ENCODE results near the gene SNPH.

Gene SNPH

DNA sequence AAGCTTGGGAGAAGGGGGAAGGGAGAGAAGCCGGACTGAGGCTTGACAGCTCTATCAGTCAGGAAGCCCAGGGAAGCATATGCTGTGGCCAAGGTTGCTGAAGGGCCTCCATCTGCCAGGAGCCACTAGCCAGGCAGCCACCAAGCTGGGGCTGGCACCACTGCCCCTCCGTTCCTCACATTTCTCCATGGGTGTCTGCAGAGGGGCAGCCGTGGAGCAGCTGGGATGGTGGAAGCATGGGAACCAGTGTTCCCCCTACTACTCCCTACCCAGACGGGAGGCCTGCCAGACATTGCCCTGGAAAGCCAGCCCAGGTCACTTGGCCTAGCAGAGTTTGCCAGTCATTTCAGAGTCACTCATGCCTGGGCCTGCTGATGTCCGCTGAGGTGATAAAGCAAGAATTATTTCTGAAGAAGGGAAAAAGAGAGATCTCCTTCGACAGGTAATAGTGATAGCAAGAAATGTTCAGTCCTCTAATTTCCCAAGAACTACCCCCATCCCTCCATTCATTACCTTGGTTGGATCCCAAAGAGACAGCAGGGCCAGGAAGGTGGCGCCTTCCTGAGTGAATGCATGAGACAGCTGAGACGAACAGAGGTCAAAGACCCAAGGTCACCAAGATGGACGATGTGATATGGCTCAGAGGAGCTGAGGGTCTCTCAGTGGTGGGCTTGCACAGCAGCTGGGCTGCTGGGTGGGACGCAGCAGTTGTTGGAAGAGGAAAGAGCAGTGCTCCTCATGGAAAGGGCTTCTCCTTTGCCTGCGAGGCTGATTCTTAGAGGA, 21.9 kb downstream of the SNPH start:
- DNase-seq, result no peak

DNA sequence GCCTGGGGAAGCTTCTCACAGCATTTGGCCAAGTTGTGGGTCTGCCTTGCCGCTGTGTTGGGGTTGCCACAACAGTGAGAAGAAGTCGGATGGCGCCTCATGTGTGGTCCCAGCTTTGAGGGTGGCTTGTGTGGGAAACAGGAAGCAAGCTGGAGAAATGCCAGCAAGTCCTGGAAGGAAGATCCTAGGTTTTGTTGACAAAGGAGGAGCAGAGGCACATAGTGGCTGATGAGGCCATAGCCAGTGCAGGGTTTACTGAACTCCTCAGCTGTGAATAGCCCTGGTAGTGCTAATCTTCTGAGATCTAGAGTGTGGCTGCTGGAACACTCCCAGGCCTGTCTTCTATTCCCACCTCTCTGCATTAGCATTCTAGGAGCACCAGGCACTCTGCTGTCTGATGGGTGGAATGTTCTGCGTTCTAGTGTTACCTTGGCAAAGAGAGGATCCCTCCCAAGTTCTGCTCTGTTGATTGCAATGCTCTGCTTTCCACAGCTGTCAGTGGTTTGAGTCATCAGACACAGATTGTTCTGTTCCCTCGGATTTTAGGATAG, 25.2 kb downstream of the SNPH start:
- no peak for DNase-seq

- no peak for DNase-seq
Observed at GRCh38 chr20:1292620-1293019, 26.5 kb downstream of the SNPH start.

DNA sequence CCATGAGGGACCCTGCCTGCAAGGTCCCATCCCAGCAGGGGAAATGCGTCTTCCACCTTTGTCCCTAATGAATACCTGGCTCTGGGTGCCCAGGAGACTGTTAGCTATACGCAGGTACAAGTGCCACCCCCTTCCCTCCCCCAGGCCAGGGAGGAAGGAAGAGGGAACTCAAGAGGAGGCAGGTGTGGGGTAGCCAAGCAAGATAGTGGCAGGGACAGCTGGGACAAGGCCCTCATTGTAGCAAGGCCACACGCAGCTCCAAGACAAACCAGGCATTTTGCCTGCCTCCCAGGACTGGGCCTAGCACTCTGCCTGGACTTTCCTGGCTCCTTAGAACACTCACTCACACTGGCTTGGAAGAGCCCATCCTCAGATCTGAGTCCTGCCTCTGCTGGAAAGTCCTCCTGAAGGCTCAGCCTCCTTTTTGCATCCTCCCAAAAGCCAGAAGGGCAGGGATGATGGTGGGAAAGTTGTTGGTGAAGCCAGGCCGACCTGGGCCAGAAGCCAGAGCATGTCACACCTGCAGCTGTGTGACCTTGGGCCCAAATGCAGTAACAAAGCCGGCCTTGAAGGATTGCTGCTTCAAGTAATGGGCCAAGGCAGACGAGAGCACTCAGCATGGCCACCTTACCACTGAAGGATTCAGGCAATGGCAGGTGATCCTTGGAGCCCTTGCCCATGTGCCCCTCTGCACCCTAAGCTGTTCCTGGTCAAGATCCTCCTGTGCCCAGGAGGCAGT, 27.7 kb downstream of the SNPH start:
- DNase-seq, result no peak

DNA sequence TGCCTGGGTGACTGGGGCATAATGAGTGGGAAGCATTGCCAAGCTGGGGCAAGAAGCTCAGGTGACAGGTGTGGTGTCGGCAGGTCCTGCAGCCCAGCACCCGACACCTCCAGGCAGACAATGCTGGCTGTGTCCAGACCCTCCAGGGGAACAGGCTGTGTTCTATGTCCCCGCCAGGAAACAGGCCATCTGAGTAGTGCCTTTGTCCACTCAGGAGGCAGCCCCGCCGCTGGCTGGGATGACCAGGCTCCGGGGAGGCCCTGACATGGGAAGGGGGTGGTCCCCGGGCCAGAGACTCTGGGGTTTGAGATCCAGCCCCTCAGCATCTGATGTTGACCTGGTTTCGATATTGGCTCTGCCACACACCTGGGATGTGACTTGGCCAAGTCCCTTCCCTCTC, 28.4 kb downstream of the SNPH start:
- DNase-seq, result no peak

DNA sequence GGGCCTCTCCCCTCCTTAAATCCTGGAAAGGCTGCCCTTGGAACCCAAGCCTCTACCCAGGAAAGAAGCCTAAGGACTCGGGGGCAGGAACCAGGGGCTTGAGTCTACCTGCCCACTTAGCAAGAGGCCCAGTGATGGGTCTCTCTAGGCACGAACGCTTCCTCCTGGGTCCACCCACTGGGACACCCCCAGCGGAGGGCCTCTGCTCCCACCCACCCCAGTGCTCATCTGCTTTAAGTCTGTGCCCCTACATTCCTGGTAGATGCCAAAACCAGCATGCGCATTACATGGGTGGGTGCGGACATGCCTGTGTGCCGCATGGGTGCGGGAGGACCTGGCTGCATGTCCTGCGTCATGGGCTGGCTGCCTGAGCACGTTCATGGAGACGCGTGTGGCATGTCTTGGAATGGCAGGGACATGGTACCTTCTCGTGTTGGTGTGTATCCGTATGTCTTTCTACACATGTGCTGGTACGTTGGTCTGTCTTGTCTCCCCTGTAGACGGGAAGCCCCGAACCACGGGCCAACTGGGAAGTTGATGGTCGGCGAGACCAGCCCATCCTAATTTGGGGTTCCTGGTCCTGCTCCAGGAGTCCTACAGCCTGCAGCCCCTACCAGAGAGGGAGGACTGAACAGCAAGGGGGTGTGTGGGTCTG, 29.3 kb downstream of the SNPH start:
- no peak for DNase-seq

GRCh38 chr20:1296117-1296610, 30.1 kb downstream of the SNPH start:
- no peak for DNase-seq

DNA sequence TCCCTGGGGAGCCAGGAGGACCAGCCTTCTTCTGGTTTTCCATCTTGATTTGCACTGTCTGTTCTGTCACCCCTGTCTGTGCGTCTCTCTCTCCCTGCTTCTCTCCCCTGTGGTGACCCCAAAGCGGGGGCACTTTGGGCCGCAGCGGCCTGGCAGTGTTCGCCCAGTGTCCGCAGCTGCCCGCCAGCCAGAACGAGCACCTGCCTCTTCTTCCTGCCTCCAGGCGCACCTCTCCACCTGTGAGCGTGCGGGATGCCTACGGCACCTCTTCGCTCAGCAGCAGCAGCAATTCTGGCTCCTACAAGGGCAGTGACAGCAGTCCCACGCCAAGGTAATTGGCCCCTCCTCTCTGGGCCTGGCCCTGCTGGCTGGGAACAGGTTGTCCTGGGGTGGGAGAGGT, 30.8 kb downstream of the SNPH start:
- DNase-seq, result no peak

DNA sequence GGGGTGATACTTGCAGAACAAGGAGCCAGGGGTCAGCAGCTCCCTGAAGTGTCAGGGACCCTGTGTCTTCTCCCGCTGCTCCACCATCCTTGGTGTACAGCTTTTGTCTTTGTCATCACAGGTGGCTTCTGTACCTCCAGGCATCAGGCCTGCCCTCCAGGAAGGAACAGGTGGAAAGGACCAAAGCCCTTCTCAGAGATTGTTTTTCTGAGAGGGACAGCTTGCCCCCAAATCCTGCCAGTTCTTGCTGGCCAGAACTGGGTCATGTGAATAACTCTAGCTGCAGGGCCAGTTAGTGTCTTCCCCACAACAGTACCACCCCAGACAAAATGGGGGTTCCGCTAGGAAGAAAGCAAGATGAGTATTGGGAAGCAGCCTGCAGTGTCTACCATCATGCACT, 31.4 kb downstream of the SNPH start:
- DNase-seq, result no peak

DNA sequence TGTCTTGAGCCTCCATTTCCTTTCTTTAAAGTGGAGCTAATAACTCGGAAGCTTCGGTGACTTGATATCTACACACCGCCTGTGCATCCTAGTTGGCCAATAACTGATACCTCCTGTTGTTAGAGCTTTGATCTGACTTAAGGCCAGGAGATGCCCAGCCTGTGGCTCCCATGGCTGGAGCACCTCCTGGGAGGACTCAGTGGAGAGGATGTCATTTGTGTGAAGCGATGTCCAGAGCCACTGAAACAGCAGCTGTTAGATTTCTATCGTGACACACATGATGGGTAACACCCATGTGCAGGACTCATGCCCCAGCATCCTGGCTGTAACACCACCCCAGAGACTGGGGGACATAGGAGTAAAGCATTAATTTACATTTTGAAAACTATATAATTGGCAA, 32.1 kb downstream of the SNPH start:
- DNase-seq, result no peak

DNA sequence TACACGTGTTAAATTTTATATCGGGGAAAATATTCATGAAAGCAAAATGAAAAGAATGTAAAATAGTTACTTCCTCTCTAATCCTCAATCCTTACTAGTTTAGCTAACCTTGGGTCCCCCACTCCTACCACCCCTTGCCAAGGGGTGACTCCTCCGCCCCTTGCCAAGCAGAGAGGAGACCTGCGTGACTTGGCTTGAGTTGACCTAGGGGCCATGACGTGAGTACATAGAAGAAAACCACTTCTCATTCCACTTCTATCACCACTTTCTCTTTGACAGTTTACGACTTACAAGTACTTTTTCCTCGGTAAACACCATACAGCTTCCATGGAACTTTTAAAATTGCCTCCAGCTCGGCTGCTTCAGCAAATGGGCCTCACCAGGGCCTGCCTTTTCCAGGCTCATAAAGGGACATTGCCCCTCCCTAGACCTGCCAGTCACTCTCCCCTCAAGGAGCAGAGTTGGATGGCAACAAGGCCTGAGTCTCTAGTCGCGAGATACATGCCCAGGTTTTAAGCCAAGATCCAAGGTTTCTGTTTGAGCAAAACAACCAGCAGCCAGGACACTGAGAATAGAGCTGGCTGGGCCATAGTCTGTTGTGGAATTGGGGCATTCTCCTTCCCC, 32.9 kb downstream of the SNPH start:
- no peak for DNase-seq

DNA sequence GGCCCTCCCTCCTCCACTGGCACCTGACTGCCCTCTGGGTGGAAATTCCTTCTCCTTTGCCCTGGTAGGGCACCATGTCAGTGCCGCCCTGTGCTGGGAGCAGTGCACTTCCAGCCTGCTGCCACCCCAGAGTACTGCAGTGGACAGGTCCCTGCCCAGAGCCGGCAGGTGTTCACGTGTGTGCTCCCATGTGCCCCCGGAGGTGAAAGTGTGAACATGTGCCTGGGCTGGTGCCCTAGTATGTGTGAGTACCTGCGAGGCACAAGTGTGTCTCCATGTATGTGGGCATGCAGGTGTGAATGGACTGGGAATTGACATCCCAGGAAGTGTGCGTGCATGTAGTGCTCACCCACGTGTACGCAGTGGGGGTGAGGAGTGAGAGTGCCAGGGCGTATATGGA, 33.4 kb downstream of the SNPH start:
- no peak for DNase-seq

GRCh38 chr20:1300083-1300840, 34.2 kb downstream of the SNPH start:
- no peak for DNase-seq

- no peak for DNase-seq
Observed at GRCh38 chr20:1301031-1301529, 35.0 kb downstream of the SNPH start.

GRCh38 chr20:1302685-1303541, 36.8 kb downstream of the SNPH start:
- no peak for DNase-seq

GRCh38 chr20:1304710-1305515, 38.8 kb downstream of the SNPH start:
- no peak for DNase-seq

GRCh38 chr20:1305712-1306111, 39.6 kb downstream of the SNPH start:
- DNase-seq, result no peak

- DNase-seq, result no peak
Observed at GRCh38 chr20:1306316-1307135, 40.4 kb downstream of the SNPH start.

- DNase-seq, result no peak
Observed at GRCh38 chr20:1307171-1307570, 41.1 kb downstream of the SNPH start.
